T-helper 1 cell (primary cell): Measurements from ENCODE around the gene NEK11.
"Not testable (repeated sequence)": the region's sequence is repeated elsewhere in the genome, so short reads cannot be mapped to it uniquely, and the experiment has no call there.

Source experiments
- DNase-seq, 5 donors: peaks; one replicate each; pipeline ENCODE4 v3.0.0-alpha.2; 2012 to 2020

NEK11 gene

DNA sequence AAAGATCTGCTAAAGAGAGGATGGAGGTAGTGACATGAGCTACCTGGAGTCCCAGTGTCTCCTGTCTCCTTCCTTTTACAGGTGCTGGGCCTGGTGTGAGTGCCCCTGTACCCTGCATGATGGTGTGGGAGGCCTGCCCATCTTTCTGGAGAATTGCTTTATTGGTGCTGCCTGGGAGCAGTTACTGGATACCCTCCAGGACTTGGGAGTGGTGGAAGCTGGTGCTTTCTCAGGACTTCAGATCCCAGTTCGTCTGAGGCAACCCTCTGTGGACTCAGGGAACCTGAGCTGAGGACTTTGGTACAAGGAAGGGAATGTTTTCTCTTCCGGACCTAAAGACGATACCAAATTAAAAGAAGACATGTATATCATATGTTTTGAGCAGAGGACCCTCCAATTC, 336.6 kb downstream of the NEK11 start:
- DNase-seq: no peak

DNA sequence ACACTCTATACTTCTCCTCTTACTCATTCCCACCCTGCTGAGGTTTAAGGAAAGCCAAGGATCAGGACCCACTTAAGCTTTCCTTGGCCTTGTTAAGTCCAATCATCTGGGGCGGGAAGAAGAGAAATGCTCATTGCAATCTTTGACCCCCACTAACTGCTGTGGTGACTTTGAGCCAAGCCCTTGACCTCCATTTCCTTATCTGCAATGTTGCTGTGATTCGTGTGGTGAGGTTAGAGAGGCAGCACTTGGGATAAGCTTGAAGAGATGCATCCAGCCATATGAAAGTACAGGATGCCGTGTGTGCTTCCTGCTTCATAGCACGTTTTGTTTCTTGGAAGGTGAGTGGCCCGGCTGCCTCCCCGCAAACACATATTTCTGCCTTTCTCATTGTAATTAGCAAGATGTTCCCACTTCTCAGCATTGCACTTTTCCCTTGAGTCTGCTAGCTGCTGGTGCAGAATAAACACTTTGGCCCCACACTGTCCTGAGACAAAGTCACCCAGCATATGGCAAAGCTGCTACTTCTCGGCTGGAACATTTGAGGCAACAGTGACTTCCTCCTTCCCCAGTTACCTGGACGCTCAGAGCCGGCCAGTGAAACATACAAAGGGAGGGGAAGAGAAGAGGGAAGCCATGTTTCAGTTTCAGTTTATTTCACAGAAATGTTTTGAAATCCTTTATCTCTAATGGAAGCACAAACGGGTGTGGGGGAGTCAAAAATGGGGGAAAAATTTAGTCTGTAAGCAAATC, 344.4 kb downstream of the NEK11 start:
- DNase-seq: no peak

DNA sequence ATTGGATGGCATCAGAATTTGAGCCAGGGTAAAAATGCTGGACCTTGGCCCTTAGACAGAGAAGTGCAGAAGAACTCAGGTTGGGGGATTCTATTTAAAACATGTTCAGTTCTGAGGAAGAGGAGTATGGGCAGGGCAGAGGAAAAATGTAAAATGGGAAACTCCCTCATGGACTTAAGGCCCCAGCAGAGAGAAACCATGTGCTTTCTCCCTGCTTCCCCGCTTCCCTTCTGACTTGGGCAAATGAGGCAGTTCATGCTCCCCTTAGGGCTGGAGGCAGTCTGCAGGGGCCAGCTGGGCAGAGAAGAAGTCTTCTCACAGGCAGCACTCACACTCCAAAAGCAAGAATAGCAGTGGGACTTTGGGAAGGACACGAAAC, 345.0 kb downstream of the NEK11 start:
- no peak for DNase-seq

DNA sequence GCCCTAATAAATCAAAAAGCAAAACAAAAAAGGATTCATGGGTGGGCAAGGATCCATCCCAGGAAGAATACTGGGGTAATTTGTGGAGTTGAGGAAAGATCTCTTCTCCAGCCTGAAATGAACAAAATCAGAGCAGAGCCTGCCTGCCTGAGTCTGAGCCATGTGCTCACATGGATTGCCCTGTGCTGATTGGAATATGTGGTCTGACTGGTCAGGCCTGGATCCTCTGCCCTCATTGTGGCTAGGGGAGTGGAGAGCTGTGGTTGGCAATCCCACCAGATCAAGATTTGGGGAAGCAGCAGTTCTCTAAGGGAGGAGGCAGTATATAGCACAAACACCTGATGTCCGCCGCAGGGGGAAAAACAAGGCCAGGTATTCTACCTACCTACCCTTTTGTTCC, 348.1 kb downstream of the NEK11 start:
- no peak for DNase-seq

DNA sequence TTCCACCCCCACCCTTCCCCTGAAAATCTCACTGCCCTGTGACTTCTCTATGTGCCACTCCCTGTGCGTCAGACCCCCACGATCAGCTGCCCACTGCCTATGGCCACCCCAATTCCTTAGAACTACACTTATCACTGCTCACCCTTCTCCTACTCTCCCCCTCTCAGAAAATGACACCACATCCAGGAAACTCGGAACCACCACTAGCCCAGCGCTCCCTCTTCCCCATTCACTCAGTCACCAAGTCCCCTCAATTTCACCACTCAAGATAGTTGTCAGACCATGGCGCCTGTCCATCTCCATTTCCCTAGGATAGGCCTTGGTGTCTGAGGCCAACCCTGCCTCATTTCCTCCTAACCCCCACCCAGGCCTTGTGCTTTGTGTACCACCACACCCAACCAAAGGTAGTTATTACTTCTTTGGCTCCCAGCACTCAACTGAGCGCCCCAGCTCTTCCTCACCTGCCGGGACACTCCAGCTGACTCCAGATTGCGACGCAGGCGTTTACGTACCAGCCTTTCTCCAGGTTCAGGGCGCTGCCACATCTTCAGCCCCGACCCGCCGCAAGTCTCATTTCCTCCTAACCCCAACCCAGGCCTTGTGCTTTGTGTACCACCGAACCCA, 354.3 kb downstream of the NEK11 start:
- not testable (repeated sequence) for DNase-seq

DNA sequence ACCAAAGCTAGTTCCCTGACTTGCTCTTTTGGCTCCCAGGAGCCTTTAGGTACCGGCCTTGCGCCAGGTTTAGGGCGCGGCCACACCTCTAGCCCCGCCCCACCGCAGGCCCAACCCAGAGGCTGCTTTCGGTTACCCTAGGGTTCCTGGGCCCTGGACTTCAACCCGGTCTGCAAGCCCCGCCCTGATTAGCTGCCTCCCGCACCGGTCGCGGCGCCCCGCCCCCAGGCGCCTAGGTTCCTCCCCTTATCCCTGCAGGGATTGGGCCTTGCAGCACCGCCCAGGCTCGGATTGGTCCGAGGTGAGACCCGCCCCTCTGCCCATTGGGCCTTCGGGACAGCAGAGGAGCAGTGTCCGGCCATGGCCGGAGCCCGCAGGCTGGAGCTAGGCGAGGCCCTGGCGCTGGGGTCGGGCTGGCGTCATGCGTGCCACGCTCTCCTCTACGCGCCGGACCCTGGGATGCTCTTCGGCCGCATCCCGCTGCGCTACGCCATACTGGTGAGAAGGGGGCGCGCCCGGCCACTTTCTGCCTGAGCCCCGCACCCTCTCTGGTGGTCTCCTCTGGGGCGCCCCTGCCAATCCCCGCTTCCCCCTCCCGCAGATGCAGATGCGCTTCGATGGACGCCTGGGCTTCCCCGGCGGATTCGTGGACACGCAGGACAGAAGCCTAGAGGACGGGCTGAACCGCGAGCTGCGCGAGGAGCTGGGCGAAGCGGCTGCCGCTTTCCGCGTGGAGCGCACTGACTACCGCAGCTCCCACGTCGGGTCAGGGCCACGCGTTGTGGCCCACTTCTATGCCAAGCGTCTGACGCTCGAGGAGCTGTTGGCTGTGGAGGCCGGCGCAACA, 355.0 kb downstream of the NEK11 start, which contains the start of gene NUDT16:
NUDT16 (plus strand) TSS at position 330 of the 847 bp plus-strand sequence; CDS start at position 361, 31 bp downstream.
- peak; percentile 91 to 98 (median 93) for DNase-seq

DNA sequence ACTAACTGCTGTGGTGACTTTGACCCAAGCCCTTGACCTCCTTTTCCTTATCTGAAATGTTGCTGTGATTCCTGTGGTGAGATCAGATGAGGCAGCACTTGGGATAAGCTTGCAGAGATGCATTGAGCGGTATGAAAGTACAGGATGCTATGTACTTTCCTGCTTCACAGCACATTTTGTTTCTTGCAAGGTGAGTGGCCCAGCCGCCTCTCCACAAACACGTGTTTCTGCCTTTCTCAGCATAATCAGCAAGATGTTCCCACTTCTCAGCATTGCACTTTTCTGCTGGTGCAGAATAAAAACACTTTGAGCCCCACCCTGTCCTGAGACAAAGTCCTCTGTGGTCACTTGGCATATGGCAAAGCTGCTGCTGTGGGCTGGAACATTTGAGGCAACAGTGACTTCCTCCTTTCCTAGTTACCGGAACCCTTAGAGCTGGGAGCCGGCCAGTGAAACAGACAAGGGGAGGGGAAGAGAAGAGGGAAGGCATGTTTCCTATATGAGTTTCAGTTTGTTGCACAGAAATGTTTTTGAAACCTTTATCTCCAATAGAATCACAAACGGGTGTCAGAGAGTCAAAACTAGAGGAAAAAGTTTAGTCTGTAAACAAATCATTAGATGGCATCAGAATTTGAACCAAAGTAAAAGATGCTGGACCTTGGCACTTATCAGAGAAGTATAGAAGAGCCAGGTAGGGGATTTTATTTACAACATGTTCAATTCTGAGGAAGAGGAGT, 359.9 kb downstream of the NEK11 start:
- DNase-seq: peak in 1 of 5 donors; percentile 48

DNA sequence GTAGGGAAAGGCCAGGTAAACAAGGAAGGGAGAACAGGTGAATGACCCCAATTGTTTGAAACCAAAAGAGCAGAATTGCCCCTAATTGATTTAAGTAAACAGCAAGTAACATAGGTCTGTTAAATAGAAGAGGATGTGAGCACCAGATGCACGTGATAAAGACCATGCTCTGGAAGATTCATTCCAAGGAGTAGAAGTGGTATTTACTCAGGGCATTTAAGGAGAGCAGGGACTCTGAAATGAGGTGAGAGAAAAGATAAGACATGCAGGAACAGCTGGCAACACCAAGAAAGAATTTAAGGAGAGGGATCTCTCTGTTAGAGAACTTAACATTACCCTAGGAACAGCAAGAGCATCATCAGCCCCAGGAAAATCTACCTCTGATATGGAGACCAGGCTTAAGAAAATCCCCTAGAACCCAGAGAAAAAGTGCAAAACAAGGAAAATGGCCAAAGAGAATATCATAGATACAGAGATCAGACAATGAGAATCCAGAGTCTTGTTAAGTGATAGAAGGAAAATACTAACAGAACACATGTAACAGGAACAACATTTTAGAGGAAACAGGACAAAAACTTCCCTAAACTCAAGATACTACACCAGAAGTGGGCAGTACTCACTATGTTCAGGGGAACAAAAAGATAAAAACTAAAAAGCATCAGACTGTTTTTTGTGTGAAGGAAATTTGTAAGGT, 361.3 kb downstream of the NEK11 start:
- no peak for DNase-seq

DNA sequence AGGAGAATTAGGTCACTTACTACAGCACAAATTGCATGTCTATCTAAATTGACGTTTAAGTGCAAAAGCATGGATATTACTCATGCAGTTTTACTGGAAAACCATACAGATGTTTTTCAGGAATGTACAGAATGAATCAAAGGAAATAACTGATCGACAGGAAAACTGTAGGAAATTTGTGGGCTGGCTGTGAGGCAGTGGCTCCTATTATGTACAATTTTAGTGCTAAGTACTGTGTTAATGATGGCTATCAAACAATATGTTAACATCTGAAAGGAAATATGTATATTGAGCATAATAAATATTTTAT, 361.8 kb downstream of the NEK11 start:
- DNase-seq: no peak

DNA sequence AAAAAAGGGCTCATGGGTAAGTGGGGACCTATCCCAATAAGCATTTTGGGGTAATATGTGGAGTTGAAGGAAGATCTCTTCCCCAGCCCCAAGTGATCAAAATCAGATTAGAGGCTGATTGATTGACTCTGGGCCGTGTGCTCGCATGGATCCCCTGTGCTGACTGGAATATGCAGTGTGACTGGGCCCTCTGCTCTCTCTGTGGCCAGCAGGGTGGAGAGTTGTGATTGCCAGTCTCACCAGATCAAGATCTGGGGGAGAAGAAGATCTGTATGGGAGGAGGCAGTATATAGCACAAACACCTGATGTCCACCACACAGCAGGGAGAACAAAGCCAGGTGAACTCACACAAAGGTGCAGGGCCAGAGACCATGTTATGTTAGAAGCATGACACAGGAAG, 363.7 kb downstream of the NEK11 start:
- no peak for DNase-seq

DNA sequence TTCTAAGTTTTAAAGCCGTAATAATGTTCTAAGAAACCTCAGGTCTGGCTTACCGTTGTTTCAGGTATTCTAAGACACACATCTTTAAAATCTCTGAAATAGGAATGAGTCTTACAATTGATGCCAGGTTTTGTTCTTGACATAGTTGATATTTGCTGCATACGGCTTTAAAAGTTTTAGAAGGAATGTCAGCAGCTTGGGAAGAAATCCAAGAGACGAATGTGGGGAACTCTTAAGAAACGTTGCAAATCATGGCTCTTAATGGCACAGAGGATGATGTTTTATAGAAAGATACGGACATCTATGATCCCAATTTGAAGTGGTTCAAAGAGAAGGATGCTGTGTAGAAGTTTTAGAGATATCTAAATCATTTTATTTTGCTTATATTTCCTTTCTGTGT, 366.4 kb downstream of the NEK11 start:
- DNase-seq: no peak

DNA sequence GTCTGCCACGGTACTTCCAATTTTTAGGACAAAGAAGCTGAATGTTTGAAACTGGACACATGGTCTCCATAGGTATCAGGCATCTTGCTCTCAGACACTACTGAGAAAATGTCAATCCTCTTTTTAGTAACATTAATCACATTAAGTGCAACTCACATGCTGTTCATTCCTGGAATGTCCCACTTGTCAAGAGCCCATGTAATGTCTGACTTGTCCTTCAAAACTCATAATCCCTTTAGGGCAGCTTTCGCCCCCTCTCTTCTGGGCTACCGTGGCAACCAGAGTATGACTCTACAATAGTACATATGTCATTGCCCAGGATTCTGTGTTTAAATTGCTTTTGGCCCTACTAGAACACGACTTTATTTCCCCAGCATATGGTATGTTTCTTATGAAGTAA, 367.2 kb downstream of the NEK11 start:
- DNase-seq: no peak

DNA sequence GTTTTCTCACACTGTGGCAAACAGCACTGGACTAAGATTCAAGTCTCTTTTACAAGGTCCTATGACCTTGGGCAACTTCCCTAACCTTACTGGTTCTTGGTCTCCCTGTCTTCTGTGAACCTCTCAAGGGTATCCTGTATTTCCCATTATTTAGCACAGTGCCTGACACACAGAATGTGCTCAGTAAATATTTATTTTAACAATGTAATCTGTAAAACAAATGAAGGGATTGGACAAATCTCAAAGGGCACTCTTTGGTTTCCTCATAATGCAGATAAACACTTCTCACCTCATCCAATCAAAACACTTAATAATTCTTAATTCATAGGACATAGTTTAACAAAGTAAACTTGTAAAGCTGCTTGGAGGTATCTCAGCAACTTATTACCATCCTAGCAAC, 367.7 kb downstream of the NEK11 start:
- DNase-seq: no peak

DNA sequence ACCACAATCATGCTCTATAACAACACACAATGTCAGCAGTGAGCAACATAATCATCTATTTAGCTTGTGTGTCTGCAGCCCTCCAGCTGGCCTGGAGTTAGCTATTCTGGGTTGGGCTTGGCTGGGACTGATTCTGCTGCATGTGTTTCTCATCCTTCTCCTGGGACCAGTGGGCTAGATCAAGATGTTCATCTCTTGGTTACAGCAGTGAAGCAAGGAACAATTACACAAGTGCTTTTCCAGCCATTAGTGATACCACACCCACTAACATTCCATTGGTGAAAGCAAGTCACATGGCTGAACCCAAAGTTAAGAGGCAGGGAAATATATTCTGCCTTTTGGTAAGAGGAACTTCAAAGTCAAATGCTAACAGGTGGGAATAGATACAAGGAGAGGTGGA, 369.5 kb downstream of the NEK11 start:
- no peak for DNase-seq

DNA sequence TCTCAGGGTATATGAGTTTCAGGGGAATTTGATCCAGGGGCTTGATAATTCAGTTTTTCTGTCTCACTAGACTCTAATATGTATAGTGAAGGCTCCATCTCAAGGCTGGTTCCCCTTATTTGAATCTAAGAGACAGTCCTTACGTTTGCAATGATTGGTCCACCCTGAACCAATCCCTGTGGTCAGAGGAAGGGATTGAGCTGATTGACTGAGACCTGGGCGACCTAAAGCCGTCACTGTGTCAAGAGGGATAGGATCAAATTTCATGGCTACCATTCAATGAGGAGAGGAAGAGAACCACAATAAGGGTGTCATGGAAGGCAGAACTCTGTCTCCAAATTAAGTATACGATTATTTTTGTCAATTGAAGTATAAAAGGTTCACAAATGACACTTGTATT, 371.2 kb downstream of the NEK11 start:
- no peak for DNase-seq
